ENCODE results near the gene DHDDS. TPM values are rescaled to one million over a fixed set of nuclear protein-coding genes. Genes with fewer than 3 reads are reported as not detected.

The DHDDS gene
- total RNA-seq, 2 experiments from 2014 or later: 45.9 to 48.2 TPM

- peak; percentile 97 for DNase-seq
- Mint-ChIP-seq H3K36me3 (peaks cover 47% of the 10 kb centered on the region), H3K9me3 (no peaks in the 10 kb centered on the region), H3K4me3 (peak overlapping the region; percentile 91), H3K27ac (peak overlapping the region; percentile 64), H3K27me3 (no peaks in the 10 kb centered on the region), H3K4me1 (peaks cover 52% of the 10 kb centered on the region)
- peak; percentile 69 for ATAC-seq (ENCODE audit: low read depth)
- POLR2A ChIA-PET: interaction anchor here (0.5 to 3.7 kb wide), 11 partner anchors 13 to 392 kb away, joined by 3 to 22 read pairs (median 5); partner anchors contain the start of genes CEP85, DHDDS and PIGV
These were observed 41.1 kb downstream of the DHDDS start for GRCh38 chr1:26472901-26473845.

DNA sequence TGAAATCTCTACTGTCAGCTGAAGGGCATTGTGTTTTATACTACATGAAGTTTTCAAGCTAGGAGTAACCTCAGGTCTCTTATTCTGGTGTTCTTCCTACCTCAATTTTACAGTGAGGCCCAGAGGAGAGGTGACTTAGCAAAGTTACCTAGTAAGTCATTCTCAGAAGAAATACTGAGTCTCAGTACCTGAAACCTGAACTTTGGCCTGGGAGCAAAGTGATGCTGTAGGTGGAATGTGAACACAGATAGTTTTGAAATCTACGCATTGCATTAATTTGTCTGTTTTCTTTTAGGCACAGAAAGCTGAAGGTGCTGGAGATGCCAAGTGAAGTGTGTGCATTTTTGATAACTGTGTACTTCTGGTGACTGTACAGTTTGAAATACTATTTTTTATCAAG is 42.7 kb downstream of the DHDDS start:
- H3K27me3 Mint-ChIP-seq: no peaks in the 10 kb centered on the region
- H3K27ac Mint-ChIP-seq: peak overlapping the region; percentile 25
- ATAC-seq (ENCODE audit: low read depth): no peak
- H3K36me3 Mint-ChIP-seq: peaks cover 48% of the 10 kb centered on the region
- H3K9me3 Mint-ChIP-seq: no peaks in the 10 kb centered on the region
- POLR2A ChIA-PET: interaction anchor here (1.2 kb wide), 1 partner anchor 26 kb away, joined by 3 read pairs; no protein-coding TSS in a partner anchor
- peaks cover 54% of the 10 kb centered on the region for H3K4me1 Mint-ChIP-seq
- H3K4me3 Mint-ChIP-seq: peak overlapping the region; percentile 91
- DNase-seq: no peak

DNA sequence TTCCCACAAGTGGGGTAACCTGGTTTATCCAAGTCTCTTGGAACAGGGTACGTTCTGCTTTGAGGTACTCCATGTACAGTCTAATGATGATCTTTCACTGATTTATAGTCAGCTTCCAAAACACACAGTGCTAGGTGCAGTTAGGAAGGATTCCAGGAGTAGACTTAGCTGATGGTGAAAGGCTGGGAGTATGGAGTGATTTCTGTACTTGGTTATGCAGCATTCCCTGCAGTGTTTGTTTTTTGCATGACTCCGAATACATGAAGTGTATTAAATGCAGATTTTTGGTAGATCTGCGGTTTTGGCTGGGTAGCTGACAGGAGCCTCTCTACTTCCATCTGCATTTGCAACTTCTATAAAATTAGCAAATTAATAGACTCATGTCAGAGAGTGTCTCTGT is 43.9 kb downstream of the DHDDS start:
- Mint-ChIP-seq H3K4me1 (peaks cover 43% of the 10 kb centered on the region), H3K27me3 (no peaks in the 10 kb centered on the region), H3K36me3 (peaks cover 43% of the 10 kb centered on the region), H3K27ac (no peak overlapping the region), H3K9me3 (no peaks in the 10 kb centered on the region), H3K4me3 (no peak overlapping the region)
- DNase-seq (no peak), ATAC-seq (ENCODE audit: low read depth) (no peak)
- POLR2A ChIA-PET: interaction anchor here (0.6 to 1.2 kb wide), 2 partner anchors 25 to 140 kb away, joined by 3 read pairs; no protein-coding TSS in a partner anchor

- Mint-ChIP-seq H3K36me3 (peaks cover 48% of the 10 kb centered on the region), H3K27me3 (no peaks in the 10 kb centered on the region), H3K9me3 (no peaks in the 10 kb centered on the region), H3K4me1 (peaks cover 38% of the 10 kb centered on the region), H3K27ac (no peak overlapping the region), H3K4me3 (no peak overlapping the region)
- ATAC-seq (ENCODE audit: low read depth) (no peak), DNase-seq (no peak)
- POLR2A ChIA-PET: interaction anchor here (0.6 to 0.7 kb wide), 3 partner anchors 18 to 364 kb away, joined by 3 to 4 read pairs (median 3); no protein-coding TSS in a partner anchor
These were observed 44.8 kb downstream of the DHDDS start for GRCh38 chr1:26476958-26477357.

GRCh38 chr1:26477446-26478152 is 45.5 kb downstream of the DHDDS start:
- DNase-seq: no peak
- Mint-ChIP-seq H3K27ac (peak overlapping the region; percentile 40), H3K4me3 (no peak overlapping the region), H3K36me3 (peaks cover 48% of the 10 kb centered on the region), H3K27me3 (no peaks in the 10 kb centered on the region), H3K9me3 (no peaks in the 10 kb centered on the region), H3K4me1 (peaks cover 38% of the 10 kb centered on the region)
- ATAC-seq (ENCODE audit: low read depth): no peak
- POLR2A ChIA-PET: interaction anchor here (0.6 to 0.7 kb wide), 3 partner anchors 18 to 363 kb away, joined by 3 to 4 read pairs (median 3); no protein-coding TSS in a partner anchor

GRCh38 chr1:26478159-26478558 is 46.0 kb downstream of the DHDDS start:
- H3K36me3 Mint-ChIP-seq: peaks cover 49% of the 10 kb centered on the region
- POLR2A ChIA-PET: no interaction called here

DNA sequence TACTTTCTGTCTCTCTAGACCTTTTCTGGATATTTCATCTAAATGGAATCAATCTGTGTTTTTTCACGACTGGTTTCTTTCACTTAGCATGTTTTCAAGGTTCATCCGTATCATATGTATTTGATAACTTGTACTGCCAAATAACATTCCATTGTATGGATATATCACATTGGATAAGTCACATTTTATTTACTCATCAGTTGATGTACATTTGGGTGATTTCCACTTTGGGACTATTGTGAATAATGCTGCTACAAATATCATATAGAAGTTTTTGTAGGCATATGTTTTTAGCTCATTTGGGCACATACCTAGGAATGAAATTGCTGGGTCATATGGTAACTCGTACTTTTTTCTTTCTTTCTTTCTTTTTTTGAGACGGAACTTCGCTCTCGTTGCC is 46.9 kb downstream of the DHDDS start:
- Mint-ChIP-seq H3K27me3 (no peaks in the 10 kb centered on the region), H3K9me3 (no peaks in the 10 kb centered on the region), H3K27ac (peak overlapping the region; percentile 18), H3K36me3 (peaks cover 40% of the 10 kb centered on the region), H3K4me1 (peaks cover 32% of the 10 kb centered on the region), H3K4me3 (no peak overlapping the region)
- POLR2A ChIA-PET: interaction anchor here (0.6 kb wide), 1 partner anchor 37 kb away, joined by 3 read pairs; no protein-coding TSS in a partner anchor
- ATAC-seq (ENCODE audit: low read depth) (no peak), DNase-seq (no peak)

More at GRCh38 chr1:26478159-26478558, 46.0 kb downstream of the DHDDS start:
- DNase-seq (no peak), ATAC-seq (ENCODE audit: low read depth) (no peak)
- Mint-ChIP-seq H3K4me1 (peaks cover 39% of the 10 kb centered on the region), H3K27me3 (no peaks in the 10 kb centered on the region), H3K9me3 (no peaks in the 10 kb centered on the region), H3K27ac (no peak overlapping the region), H3K4me3 (no peak overlapping the region)

GRCh38 chr1:26482921-26483320 is 50.8 kb downstream of the DHDDS start:
- Mint-ChIP-seq H3K36me3 (peaks cover 14% of the 10 kb centered on the region), H3K27me3 (no peaks in the 10 kb centered on the region), H3K4me3 (no peak overlapping the region), H3K27ac (no peak overlapping the region), H3K4me1 (peaks cover 5% of the 10 kb centered on the region), H3K9me3 (no peaks in the 10 kb centered on the region)
- ATAC-seq (ENCODE audit: low read depth) (no peak), DNase-seq (no peak)
- POLR2A ChIA-PET: interaction anchor here (1.1 kb wide), 1 partner anchor 23 kb away, joined by 3 read pairs; no protein-coding TSS in a partner anchor

DNA sequence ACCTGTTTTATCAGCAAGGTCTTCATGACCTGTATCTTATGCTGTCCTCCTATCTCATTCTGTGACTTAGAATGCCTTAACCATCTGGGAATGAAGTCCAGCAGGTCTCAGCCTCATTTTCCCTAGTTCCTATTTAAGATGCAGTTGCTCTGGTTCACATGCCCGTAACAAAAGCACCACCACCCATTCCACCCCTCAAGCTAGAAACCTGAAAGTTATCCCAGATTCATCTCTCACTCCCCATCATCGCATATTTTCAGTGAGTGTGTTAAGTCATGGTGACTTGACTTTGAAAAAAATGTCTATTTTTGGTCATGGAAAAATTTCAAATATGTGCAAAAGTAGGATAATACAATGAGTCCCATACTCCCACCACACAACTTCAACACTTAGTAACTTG is 51.9 kb downstream of the DHDDS start:
- Mint-ChIP-seq H3K27ac (no peak overlapping the region), H3K9me3 (no peaks in the 10 kb centered on the region), H3K36me3 (peaks cover 9% of the 10 kb centered on the region), H3K27me3 (no peaks in the 10 kb centered on the region), H3K4me3 (no peak overlapping the region), H3K4me1 (peaks cover 3% of the 10 kb centered on the region)
- ATAC-seq (ENCODE audit: low read depth): no peak
- POLR2A ChIA-PET: no interaction called here
- no peak for DNase-seq

DNA sequence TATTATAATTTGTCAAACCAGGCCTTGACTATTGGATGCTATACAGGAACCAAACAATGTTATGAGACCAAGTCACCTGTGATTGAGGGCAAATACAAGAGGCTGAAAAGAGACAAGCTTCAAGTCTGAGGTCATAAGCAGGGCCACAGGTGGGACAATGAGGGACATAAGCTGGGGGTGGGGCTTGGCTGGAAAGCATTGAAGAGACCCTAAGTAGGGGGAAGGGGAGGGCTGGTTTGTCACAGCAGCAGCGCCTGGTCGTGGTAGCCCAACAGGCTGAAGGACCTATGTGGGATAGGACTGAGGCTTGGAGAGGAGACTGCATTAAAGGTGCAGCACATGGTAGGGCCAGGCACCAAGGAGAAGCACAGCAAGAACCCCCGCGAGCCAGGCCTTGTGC is 58.0 kb downstream of the DHDDS start:
- ATAC-seq (ENCODE audit: low read depth): no peak
- Mint-ChIP-seq H3K36me3 (no peaks in the 10 kb centered on the region), H3K4me1 (peaks cover 5% of the 10 kb centered on the region), H3K27ac (no peak overlapping the region), H3K27me3 (no peaks in the 10 kb centered on the region), H3K9me3 (no peaks in the 10 kb centered on the region), H3K4me3 (no peak overlapping the region)
- DNase-seq: no peak
- POLR2A ChIA-PET: interaction anchor here (1.6 kb wide), 1 partner anchor 10 kb away, joined by 5 read pairs; no protein-coding TSS in a partner anchor

DNA sequence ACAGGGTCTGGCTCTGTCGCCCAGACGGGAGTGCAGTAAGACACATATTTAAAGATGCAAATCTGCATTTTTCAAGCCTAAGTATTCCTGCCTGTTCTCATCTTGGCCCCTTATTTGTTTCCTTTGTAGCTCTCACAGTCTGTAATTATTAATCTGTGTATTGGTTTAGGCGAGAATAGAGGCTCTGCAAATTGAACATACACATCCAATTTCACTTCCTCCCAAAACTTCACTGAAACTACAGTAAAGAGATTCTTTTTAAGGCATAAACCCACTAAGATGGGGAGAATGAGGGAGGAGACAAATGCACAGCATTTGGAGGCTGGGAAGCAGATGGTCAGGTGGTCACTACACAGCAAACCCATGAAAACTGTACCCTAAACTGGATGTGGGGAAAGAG is 61.1 kb downstream of the DHDDS start:
- no peaks in the 10 kb centered on the region for H3K9me3 Mint-ChIP-seq
- POLR2A ChIA-PET: no interaction called here
- no peak overlapping the region for H3K4me3 Mint-ChIP-seq
- no peaks in the 10 kb centered on the region for H3K36me3 Mint-ChIP-seq
- peaks cover 10% of the 10 kb centered on the region for H3K4me1 Mint-ChIP-seq
- H3K27me3 Mint-ChIP-seq: no peaks in the 10 kb centered on the region
- no peak for DNase-seq
- no peak overlapping the region for H3K27ac Mint-ChIP-seq
- no peak for ATAC-seq (ENCODE audit: low read depth)

- no peaks in the 10 kb centered on the region for H3K9me3 Mint-ChIP-seq
- no peak overlapping the region for H3K4me3 Mint-ChIP-seq
- POLR2A ChIA-PET: no interaction called here
- DNase-seq (no peak), ATAC-seq (ENCODE audit: low read depth) (no peak)
- no peaks in the 10 kb centered on the region for H3K36me3 Mint-ChIP-seq
- no peaks in the 10 kb centered on the region for H3K27me3 Mint-ChIP-seq
- H3K27ac Mint-ChIP-seq: no peak overlapping the region
- H3K4me1 Mint-ChIP-seq: peaks cover 12% of the 10 kb centered on the region
These were observed 61.8 kb downstream of the DHDDS start for GRCh38 chr1:26493938-26494337.

DNA sequence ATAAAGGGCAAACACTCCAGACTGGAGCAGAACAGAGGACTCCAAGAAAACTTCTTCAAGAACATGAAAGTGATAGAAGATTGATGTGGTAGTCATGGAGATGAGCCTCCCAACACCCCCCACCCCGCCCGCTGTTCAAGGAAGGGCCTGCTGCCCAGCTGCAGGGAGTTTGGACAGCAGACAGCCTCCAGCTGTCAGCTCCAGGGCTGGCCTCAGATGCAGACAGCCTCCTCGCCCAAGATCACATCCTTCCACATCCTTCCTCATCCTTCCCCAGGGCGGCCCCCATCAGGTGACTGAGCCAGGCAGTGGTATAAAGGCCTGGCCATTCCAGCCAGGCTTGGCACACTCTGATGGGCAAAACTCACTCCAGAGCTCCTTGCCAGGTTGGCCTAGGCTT is 64.7 kb downstream of the DHDDS start:
- H3K27me3 Mint-ChIP-seq: no peaks in the 10 kb centered on the region
- H3K27ac Mint-ChIP-seq: peak overlapping the region; percentile 48
- POLR2A ChIA-PET: interaction anchor here (0.6 to 1.2 kb wide), 2 partner anchors 25 to 128 kb away, joined by 3 read pairs; partner anchors contain the start of gene HMGN2
- DNase-seq (no peak), ATAC-seq (ENCODE audit: low read depth) (no peak)
- peaks cover 19% of the 10 kb centered on the region for H3K4me1 Mint-ChIP-seq
- no peaks in the 10 kb centered on the region for H3K36me3 Mint-ChIP-seq
- H3K9me3 Mint-ChIP-seq: no peaks in the 10 kb centered on the region
- no peak overlapping the region for H3K4me3 Mint-ChIP-seq
